DMS 273 treated with DMSO at 0.1 percent for 48 hours (cell line): ENCODE data around the gene BBOX1.
A peak's percentile ranks its signal among the peaks of the same experiment; 100 is the strongest.
"Not testable (repeated sequence)": the region's sequence is repeated elsewhere in the genome, so short reads cannot be mapped to it uniquely, and the experiment has no call there.

Experiments used
- DNase-seq: peaks from one replicate; lab custom pipeline; 2025; lab: John Stamatoyannopoulos, UW

BBOX1 gene

DNA sequence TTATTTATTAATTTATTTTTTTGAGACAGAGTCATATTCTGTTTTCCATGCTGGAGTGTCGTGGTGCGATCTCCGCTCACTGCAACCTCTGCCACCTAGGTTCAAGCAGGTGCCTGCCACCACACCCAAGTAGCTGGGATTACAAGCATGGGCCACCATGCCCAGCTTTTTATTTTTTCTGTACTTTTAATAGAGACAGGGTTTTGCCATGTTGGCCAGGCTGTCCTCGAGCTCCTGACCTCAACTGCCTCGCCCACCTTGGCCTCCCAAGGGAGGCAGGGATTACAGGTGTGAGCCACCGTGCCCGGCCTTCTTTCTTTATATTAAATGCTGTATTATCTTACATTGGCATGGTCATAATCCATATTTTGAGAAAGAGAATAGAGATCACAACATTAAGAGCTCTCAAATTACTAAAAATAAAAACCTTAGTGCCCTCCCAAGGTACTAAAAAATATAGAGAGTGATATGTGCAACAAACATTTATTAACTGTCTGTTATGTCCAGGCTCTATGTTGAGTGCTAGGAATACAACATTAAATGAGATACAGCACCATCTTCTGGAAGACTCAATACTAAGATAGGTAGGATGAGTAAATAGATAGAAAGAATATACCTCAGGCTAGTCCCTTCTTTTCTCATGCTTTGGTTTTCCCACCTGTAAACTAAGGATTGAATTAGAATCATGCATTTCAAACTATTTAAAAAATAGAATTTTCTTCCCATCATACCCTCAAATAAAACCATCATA lies 84.1 kb downstream of the BBOX1 start:
- no peak for DNase-seq

DNA sequence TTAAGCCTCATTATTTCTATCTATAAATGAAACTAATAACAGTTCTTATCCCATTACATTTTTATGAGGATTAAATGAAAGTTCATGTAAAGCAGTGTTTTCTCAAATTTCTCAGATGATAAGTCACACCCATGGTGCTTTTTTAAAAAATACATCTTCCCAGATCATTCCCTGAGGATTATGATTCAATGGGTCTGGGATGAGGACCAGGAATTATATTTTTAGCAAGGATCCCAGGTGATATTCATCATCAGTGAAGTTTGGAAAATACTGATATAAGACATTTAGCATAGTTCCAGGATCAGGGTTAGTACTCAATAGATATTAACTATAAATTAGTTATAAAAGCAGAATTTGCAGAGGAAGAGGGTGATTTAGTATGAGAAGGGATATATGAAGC lies 89.1 kb downstream of the BBOX1 start:
- DNase-seq, result no peak

DNA sequence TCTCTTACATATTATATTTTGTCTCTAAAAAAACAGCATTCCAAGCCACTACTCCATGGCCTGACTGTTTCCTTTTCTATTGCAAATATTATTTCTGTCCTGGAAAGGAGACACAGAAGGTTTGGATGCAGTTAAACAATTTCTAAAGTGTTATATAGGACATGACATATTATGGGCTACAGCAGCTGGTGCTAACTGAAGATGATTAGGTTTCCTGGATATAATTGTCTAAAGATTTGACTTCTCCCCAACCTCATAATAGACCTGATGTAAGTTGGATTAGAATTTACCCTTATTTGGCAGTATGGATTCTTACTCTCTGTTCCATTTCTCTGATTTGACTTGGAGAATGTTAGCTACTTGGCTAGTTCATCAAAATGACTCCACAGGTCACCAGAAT lies 90.2 kb downstream of the BBOX1 start:
- DNase-seq, result no peak

DNA sequence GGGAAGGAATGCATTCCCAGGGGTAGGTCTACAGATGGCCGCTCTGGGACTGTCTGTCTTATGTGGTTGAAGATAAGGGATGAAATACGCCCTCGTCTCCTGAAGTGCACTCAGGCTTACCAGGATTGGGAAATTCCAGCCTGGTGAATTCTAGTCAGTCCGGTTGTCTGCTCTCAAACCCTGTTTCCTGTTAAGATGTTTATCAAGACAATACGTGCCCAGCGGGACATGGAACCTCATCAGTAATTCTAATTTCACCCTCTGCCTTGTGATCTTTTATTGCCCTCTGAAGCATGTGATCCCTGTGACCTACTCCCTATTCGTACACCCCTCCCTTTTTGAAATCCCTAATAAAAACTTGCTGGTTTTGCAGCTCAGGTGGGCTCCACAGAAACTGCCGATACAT lies 95.3 kb downstream of the BBOX1 start:
- DNase-seq, result not testable (repeated sequence)

DNA sequence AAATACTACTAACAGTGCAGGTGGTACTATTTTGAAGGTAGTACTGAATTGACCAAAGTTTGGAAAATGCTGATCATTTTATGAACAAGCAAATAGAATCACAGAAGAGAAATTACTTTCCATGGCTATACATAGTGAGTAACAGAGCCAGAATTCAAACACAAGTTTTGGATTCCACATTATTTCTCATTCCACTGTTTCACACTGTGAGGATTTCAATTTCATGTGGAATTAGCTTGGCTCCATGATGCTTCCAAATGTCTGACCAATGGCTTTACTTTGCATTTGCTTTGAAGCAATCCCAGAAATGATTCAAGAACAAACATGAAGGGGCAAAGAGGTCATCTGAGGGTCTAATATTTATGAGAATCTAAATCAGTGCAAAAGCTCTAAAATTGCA lies 98.1 kb downstream of the BBOX1 start:
- DNase-seq, result no peak

DNA sequence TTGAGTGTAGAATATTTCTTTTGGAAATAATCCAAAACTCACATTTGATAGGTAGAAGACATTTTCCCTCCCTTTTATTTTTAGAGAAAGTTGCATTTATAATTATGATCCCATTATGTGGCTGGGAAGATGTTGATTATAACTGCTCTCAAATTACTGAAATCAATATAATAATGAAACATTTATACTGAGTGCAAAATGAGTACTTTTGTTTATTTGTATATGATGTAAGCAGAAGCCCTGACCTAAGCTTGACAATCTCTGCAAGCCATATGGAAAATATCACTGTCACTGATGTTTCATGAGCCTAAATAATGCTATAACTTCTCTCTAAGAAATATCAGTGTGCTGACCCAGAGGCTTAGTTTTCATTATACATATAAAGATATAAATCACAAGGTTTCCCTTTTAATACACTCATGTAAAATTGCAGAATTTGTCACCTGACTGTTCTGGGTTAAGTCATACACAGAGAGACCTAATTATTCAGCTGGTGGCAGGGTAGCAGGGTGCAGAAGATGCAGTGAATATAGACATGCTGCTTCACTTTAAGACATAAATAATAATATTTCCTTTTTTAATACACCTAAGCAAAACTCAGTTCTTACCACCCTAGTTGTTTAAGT lies 99.2 kb downstream of the BBOX1 start:
- no peak for DNase-seq

DNA sequence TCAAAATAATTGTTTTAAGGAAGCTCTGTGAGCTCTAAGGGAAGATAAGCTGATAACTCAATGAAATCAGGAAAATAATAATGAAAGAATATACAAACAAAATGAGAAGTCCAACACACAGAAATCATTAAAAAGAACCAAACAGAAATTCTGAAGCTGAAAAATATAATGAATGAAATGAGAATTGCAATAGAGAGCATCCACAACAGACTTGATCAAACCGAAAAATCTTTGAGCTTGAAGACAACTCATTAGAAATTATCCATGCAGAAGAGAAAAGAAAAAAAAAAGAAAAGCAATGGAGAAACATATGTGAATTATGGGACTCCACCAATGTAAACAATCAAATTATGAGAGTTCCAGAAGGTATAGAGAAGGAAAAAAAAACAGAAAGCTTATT lies 101.0 kb downstream of the BBOX1 start:
- DNase-seq, result no peak

DNA sequence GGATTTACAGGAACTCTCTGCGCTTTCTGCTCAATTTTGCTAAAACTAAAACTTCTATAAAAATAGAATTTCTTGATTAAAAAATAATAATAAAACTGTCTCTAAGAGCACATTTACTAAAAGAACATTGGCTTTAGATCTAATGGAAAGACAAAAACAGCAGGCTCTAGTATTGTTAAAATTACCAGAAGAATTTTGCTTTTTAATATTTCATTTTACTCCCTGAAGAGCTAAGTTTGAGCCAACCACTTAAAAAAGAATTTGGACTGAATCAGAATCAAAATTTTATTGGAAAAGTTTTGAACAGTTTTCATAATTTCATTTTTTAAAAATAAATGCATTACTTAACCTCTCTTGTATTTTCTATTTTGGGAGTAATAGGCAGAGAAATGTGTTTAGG lies 107.3 kb downstream of the BBOX1 start:
- no peak for DNase-seq

DNA sequence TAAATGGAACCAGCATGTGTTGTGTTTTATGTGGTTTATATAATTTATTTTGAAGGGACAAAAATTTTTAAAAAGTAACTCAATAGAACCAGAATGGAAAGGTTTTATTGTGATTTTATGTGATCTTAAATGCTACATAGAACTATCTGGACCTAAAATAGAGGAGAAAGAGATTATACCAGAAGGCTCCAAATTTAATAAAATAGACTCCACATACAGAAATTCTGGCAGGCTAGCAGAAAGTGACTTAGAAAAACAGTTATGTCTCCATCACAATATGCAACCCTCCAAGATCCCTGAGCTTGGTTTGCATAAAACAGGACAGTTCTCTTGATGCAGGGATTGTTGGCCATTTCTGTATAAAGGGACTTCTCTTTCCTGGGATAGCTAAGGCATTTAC lies 107.9 kb downstream of the BBOX1 start:
- DNase-seq, result no peak

DNA sequence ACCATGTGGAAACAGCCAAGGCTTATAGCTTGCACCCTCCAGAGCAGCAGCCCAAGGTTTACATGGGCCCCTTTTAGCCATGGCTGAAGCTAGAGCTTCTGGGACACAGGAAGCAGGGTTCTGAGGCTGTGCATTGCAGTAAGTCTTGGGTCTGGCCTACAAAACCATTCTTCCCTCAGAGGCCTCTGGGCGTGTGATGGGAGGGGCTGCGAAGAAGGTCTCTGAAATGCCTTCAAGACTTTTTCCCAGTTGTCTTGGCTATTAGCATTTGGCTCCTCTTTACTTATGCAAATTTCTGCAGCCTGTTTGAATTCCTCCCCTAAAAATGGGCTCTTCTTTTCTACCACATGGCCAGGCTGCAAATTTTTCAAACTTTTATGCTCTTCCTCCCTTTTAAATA lies 109.5 kb downstream of the BBOX1 start:
- DNase-seq, result no peak

DNA sequence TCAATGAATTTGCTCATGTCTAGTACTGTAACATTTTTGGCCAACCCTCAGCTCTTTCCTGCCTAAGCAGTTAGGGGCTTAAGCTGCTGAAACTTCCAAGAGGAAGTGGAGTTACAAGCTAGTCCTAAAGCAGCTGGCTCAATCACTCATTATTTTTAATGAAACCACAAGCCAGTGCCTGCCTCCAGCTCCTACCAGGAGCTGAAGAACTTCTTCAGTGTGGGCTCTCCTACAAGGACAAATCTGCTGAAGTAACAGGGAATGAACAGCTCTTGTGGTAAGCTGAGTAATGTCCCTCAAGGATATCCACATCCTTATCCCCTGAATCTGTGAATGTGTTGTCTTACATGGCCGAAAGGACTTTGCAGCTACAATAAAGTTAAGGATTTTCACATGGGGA lies 112.5 kb downstream of the BBOX1 start:
- DNase-seq, result no peak

DNA sequence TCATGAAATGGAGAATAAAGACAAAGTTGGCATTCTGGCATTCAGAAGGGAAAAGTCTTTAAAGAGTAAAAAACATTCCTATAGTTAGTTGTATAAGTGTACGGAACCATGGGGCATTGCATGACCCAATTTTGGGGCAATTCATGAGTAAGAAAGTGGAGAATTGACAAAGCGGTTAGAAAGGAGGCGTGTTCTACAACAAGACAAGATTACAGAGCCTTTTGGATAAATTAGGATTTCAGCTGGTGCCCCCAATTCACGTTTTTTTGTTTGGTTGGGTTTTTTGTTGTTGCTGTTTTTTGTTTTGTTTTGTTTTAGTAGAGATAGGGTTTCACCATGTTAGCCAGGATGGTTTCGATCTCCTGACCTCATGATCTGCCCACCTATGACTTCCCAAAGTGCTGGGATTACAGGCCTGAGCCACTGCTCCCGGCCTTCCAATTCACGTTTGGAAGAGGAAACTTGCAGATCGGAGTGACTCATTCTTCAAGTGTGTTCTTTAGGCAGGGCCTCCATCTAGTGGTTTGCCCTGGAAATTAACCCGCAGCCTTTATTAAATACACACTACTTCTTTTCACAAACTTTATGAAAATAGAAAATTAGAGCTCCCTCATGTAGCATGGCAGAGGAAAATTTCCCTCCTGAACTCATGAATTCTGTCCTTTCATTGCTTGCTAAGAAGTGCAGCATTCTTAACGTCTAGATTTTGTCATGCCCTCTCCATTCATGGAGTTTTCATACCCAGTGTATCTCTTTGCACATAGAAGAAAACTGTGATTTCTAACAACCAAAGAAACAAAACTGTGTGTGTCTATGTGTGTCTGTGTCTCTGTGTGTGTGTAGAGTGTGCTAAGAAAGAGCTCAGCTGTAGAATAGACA lies 118.1 kb downstream of the BBOX1 start:
- peak; percentile 10 for DNase-seq

DNA sequence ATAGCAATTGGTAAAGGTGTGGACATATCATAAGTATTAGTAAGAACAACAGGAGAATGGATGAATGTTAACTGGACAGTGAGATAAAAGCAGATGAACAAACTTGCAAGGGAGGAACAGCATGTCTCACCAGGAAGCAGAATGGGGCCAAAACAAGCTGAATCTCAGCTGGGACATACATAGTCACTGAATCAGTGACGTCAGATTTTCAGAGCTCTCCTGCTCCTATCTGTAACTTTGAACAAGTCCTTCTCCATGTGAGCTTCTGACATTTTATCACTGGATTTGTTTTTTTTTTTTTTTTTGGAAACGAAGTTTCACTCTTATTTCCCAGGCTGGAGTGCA lies 118.7 kb downstream of the BBOX1 start:
- no peak for DNase-seq

DNA sequence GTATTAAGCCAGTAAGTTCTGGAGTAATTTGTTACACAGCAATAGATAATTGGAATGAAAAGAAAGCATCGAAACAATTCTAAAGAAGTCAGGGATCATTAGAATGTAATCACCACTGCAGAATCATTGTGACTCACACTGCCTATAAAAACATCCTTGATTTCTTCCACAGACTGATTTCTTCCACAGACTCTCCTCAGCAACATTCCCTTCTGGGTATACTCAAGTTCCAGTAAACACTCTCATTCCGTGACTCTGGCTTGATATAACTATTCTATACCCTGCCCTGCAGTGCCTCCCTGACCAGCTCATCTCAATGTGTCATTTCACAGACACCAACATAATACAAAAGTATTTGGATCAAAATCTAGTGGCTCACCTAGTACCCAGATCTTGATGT lies 120.5 kb downstream of the BBOX1 start:
- DNase-seq, result no peak

DNA sequence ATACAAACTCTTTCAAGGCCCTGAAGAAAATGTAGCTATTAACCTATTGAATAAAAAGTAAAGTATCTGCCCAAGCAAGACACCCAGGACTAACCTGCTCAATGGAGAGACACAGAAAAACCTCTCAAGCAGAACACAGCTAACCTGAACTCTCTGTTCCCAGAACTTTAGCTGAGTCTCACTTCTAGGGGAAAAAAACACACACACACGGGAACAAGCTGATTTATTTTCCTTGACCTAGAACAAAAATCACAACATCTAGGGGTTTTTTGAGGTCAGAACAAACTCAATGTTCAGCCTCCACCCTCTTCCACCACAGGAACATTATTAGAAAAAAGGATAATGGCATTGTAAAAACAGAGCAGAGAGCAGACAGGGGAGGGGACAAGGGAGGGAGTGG lies 121.6 kb downstream of the BBOX1 start:
- DNase-seq, result no peak

DNA sequence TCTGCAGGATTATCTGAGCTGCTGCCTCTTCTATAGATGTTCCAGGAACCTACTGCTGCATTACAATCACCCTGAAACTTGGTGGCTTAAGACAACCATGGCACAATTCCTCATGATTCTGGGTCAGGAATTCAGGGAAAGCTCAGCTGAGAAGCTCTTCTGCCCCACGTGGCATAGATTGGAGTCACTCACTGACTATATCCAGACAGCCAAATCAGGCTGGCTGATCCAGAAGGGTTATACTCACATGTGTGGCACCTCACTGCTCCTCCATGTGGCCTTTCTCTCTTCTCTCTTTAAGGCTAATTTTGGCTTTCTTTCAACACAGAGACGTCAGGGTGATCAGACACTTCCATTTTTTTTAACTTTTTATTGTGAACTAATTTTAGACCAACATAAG lies 125.5 kb downstream of the BBOX1 start:
- DNase-seq, result no peak

DNA sequence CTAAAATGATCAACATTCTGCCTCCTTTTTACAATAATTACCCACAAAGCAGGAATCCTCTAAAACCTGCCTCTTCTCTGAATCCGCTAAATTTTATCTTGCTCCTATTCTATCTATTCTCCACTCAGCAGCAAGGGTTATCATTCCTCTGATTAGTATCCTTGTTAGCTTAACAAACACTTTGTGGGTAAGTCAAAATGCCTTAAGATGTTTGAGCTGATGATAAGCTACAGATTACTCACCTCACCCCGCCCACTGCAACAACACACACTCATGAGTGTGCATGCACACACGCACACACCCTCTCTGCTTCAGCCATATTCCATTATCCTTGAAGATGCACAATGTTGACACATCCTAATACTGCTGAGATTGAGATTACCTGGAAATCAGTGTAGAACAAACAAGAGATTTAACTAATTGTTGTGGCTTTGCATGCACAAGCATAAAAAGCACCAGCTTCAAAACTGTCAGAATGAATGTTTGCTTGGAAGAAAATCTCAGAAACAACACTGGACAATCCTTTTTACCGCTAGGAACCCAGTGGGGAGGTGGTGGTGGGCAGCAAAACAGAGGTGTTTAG lies 130.9 kb downstream of the BBOX1 start:
- DNase-seq, result no peak

DNA sequence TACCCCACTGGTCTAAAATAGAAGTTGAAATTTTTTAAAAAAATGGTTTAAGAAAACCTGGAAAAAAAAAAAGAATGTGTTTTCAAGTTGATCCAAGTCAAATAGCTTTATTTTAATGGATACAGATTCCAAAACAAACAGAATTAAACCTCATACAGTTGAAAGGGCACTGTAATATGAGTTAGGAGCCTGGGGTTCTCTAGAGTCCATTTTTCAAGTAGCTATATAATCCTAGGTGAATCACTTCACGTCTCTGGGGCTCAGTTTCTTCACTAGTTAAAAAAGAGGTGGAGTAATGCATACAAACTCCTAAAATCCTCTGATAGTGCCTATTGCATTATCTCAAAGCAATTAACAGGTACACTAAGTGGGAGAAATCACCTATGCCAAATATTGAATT lies 132.9 kb downstream of the BBOX1 start:
- DNase-seq, result no peak

DNA sequence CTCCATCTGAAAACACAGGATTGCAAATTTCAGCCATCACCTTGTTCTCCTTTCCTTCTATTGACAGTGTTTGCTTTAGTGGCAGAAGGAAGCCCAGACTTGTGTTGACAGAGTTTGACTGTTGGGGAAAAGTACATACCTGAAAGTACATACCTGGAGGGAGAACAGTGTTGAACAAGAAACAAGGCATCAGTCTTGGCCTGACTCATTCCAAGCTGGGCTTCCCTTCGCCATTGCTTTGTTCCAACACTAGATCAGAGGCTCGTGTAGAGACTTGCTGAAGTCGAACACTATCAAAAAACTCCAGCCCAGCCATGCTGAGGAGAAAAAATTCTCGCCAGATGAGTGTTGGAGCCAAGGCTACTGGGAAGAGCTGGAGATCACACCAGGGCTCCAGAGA lies 133.4 kb downstream of the BBOX1 start:
- DNase-seq, result no peak

DNA sequence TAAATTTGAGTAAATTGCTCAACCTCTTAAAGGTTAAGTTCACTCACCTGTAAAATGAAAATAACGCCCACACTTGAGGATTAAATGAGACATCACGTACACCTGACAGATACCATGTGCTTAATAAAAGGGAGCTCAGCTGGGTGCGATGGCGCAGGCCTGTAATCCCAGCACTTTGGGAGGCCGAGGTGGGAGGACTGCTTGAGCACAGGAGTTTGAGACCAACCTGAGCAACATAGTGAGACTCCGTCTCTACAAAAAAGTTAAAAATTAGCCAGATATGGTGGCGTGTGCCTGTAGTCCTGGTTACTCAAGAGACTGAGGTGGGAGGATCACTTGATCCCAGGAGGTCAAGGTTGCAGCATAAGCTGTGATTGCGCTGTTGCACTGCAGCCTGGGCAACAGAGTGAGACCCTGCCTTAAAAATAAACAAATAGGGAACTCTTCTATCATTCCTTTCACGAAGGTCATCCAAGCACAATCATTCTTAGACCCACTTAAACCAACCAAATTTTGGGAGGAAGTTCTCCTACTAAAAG lies 134.1 kb downstream of the BBOX1 start:
- DNase-seq, result no peak

DNA sequence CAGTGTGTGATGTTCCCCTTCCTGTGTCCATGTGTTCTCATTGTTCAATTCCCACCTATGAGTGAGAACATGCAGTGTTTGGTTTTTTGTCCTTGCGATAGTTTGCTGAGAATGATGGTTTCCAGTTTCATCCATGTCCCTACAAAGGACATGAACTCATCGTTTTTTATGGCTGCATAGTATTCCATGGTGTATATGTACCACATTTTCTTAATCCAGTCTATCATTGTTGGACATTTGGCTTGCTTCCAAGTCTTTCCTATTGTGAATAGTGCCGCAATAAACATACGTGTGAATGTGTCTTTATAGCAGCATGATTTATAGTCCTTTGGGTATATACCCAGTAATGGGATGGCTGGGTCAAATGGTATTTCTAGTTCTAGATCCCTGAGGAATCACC lies 134.9 kb downstream of the BBOX1 start:
- DNase-seq, result not testable (repeated sequence)
